Amygdala (tissue), 56 donors: ENCODE results near the gene BEAN1.

ENCODE experiments used
- DNase-seq, 56 donors: peaks; one replicate each; lab custom pipeline; 2025; lab: John Stamatoyannopoulos, UW

Gene BEAN1, protein sequence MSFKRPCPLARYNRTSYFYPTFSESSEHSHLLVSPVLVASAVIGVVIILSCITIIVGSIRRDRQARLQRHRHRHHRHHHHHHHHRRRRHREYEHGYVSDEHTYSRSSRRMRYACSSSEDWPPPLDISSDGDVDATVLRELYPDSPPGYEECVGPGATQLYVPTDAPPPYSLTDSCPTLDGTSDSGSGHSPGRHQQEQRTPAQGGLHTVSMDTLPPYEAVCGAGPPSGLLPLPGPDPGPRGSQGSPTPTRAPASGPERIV

DNA sequence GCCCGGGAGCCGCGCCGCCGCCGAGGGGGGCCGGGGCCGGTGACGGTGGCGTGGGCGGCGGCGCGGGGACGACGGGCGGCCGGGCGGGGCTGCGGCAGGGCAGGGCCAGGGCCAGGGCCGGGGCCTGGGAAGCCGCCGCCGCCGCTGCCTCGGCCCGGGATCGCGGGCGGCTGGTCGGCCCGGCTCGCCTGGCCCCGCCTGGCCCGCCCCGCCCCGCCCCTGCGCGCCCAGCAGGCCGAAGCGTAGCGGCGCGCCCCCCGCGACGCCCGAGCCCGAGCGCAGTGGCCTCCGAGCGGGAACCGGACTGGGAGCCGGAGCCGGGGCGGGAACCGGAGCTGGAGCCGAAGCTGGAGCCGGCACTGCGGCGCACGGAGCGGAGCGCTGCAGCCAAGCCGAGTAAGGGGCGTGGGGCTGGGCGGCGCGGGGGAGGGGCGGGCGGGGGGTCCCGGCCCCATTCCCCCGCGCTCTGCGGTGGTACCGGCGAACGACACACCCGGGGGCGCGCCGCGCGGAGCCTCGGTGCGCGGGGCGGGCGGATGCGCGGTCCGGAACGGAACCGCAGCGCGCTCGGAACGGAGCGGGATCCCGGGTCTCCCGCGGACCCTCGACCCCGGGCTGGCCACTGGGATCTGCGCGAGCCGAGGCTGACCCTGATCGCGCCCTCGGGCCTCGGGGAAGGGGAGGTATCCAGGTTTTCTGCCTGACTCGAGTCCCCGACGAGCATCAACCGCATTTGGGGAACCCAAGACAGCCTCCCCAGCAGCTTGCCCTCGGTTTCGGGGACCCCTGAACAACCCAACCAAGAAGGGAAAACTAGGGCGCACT lies at the start of gene BEAN1:
BEAN1 (plus strand) TSS at position 260 of the 825 bp plus-strand sequence. CDS start 10,382 bp downstream, outside the sequence.
- DNase-seq, result no peak

DNA sequence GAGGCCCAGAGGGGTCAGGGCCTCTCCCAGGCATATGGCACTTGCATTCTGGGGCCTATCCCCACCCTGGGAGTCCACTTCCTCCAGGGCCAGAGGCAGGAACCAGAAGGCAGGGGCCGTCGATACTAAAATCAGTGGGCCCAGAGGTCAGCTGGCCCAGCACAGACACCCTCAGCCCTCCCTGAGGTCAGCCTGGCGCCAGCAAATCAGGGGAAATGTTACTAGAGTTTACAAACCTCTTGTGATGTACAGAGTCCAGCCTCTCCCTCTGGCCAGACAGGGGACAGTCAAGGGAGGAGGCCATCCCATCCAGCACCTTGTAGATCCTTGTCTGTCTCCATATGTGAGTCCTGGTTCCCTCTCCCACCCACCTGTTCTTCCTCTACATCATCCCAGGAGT lies 49.8 kb upstream of the BEAN1 start:
- DNase-seq, result no peak

DNA sequence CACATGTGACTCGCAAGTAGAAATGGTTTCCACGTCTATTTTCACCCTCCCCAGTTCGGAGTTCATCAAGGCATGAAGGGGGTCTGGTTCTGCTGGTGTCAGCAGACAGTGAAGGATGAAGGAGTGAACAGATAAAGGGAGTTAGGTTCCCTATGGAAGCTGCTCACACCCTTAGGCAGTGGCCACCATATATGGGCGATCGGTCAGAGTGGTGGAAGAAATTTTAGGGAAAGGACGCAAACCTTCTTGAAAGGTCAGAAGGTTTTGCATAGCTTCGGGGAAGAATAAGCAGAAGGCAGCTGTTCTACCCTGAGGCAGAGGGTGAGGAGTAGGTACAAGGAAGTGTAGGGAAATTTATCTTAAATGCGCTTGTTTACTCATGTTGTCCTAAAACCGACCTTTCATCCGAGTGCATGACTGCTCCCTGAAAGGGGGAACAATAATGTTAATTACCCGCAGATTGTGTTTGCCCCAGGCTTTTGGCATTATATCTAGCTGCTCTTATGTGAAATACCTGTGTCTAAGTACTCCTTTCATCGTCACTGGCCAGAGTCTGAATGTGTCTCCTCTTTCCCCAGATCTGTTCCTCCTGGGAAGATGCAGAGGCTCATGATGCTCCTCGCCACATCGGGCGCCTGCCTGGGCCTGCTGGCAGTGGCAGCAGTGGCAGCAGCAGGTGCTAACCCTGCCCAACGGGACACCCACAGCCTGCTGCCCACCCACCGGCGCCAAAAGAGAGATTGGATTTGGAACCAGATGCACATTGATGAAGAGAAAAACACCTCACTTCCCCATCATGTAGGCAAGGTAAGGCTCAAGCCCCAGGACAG lies 48.1 kb upstream of the BEAN1 start:
- DNase-seq, result no peak

DNA sequence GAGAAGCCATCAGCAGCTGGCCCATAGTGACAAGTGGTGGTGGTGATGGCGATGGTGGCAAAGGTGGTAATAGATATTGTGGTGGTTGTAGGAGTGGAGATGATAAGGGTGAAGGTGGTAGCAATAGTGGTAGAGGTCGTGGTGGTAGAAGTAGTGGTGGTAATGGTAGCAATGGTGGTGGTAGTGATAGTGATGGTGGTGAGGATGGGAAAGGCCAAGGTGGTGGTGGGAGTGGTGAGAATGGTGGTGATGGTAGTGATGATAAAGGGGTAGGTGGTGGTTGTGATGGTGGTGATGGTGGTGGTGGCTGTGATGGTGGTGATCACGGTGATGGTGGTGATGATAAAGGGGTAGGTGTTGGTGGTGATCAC lies 47.5 kb upstream of the BEAN1 start:
- DNase-seq, result no peak

DNA sequence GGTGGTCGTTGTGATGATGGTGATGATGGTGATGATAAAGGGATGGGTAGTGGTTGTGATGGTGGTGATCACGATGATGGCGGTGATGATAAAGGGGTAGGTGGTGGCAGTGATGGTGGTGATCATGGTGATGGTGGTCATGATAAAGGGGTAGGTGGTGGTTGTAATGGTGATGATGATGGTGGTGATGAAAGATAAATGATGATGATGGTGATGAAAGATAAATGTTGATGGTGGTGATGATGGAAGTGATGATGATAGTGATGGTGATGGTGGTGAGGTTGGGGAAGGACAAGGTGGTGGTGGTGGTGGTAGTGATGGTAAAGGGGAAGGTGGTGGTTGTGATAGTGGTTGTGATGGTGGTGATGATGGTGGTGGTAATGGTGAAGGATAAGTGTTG lies 46.7 kb upstream of the BEAN1 start:
- DNase-seq, result no peak

DNA sequence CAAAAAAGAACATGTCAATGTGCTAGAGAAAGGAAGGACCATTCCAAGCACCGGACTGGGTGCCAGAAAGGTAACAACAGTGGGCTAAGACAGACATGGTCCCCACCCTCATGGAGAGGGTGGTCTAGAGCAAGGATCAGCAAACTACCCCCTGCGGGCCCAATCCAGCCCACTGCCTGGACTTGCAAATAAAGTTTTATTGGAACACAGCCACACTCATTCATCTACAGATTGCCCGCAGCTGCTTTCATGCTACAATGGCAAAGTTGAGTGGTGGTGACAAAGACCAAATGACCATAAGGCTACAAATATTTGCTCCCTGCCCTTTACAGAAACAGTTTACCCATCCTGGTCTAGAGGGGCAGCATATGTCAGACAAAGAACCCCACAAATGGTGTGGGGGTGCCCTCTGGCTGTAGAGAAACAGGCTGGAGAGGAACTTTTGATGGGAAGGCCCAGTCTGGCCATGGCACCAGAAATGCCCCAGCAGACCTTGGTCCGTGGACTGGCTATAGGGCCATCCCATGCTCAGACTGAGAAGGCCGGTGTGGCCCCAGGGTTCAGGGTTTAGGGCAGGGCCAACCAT lies 45.4 kb upstream of the BEAN1 start:
- no peak for DNase-seq

DNA sequence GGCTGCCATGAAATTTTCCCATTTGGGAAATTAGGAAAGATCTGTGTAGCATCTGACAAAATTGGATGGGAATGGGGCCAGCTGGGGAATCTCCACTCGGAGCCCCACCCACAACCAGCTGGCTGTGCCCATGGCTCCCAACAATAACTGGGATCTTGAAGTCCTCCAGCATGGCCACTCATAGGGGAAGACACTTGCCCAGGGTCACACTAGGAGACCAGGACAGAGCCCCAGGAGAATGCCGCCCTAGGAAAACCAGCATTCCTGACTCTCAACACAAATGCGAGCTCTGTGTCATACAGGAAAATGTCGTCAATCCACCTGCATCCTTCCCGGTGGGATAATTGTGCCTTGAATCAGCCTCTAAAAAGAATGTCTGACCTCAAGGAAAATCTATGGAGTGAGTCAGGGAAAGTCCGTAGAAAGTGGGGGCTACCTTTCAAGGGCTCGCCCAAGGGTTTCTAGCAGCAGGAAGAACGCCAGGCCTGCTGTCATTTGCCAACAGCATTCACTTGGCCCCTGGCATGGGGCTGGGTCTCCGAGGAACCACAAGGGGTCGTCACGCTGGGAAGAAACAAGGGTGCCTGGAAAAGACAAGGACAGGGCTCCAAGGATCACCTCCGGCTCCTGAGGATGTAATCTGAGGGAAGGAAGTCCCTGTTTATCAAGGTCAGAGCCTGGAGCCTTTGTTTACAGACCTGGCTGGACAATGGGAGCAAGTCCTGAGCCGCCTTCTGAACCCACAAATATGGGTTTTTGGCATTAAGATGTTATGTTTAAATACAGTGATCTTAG lies 44.7 kb upstream of the BEAN1 start:
- no peak for DNase-seq

DNA sequence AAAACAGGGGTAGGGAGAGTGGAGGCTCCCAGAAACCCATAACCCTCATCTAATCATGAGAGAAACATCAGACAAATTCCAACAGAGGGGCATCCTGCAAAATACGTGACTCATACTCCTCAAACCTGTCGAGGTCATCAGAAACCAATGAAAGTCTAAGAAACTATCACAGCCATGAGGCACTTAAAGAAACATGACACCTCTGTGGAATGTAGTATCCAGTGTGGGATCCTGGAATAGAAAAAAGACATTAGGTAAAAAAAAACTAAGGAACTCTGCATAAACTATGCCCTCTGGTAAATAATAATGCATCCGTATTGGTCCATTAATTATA lies 44.2 kb upstream of the BEAN1 start:
- DNase-seq, result no peak

DNA sequence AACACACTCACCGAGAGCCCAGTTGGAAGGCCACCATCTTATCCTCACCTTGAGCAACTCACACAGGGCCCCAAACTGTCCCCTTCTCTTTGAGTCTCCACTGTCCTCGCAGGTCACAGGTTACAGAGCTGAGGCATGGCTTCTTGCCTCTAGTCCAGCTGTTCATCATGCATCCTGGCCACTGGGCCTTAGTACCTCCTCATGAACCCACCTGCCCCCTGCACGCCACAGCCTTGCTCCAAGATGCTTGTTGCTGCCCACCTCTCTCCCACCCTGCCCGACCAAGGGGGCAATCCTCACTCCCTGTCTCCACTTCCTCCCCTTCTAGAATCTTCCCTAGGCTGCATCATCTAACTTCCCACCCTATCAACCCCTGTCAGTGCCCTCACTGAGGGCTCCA lies 43.5 kb upstream of the BEAN1 start:
- no peak for DNase-seq

DNA sequence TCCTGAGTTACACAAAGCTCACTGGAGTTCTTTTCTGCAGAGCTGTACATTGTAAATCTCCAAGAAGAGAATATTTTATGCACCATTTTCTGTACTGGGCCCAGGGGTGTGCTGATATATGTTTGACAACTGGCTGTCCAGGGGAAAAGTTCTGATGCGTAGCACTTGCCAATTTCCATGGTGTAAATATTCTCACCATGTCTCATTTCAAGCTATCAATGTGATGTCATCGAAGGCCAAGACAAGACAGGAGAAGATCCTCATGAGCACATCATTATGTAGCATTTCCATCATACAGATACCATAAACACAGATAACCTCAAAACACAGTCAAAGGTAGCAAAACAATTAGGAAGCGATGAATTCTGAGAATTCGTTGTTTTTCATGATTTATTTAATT lies 41.7 kb upstream of the BEAN1 start:
- DNase-seq, result no peak

DNA sequence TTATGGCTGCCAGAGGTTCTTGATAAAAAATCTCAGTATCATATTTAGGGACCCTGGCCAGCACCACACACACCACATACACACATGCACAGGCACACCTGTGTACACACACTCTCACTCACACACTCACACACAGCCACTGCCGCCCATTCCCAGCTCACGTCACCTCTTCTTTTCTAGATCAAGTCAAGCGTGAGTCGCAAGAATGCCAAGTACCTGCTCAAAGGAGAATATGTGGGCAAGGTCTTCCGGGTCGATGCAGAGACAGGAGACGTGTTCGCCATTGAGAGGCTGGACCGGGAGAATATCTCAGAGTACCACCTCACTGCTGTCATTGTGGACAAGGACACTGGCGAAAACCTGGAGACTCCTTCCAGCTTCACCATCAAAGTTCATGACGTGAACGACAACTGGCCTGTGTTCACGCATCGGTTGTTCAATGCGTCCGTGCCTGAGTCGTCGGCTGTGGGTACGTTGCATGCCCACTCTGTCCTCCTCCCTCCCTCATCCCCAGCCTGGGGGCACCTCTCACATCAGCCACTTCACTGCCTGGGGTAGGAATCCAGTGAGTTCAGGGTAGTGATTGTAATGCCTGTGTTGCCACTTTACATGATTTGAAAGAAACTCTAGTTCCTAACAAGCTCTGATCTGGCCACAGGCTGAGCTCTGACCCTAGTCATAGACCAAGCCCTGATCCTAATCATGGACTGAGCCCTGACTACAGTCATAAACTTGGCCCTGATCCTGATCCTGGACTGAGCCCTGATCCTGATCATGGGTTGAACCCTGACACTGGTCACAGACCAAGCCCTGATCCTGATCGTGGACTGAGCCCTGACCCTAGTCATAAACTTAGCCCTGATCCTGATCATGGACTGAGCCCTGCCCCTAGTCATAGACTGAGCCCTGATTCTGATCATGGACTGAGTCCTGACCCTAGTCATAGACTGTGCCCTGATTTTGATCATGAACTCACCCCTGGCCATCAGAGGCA lies 40.2 kb upstream of the BEAN1 start:
- no peak for DNase-seq

DNA sequence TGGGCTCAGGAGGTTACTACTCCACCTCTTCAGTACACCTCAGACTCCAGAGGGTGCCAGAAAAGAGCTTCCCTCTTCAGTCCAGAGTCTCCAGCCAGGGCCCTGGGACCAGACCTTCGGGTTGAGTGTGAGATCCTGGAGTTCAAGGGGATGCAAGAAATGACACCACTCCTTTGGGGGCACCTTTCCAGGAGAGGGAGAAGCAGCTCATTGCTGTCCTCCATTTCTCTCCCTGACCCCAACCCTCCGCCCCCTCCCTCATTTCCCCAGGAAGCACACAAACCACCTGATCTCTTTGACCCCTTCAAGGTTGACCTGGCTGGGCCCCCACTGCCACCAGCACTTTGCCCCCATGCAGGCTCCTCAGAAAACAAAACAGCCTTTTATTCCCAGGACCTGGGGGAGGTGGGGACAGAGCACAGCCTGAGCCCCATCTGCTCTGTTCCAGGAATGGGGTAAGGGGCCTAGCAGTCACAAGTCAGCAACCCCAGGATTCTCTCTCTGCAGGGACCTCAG lies 39.2 kb upstream of the BEAN1 start:
- no peak for DNase-seq

DNA sequence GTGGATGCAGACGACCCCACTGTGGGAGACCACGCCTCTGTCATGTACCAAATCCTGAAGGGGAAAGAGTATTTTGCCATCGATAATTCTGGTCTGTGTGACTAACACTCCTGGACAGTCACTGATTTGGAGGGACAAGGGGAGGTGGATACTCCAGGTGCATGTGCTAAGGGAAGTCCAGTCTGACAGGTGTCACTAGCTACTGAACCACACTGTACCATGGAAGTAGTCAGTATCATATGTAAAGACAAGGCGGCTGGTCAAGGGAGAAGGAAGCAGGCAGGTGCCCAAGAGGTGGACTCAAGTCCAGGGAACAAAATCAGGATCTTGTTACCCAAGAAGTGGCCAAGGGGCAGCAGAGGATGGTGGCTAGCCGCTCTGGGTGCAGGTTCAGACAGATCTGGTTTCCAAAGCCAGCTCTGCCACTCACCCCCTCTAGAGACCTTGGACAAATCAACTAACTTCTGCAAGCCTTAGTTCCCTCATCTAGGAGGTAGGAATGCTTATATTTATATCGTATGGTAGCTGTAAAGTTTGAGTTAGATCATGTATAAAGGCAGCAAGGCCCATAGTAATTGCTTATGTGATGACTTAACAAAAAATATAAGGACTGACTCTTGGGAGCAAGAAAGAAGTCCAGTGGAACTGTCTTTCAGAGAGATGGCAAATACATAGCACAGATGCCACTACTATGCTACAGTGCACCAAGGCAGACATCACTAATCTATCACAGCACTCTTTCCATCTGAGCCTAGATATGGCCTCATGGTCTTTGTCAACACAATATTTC lies 38.5 kb upstream of the BEAN1 start:
- no peak for DNase-seq

DNA sequence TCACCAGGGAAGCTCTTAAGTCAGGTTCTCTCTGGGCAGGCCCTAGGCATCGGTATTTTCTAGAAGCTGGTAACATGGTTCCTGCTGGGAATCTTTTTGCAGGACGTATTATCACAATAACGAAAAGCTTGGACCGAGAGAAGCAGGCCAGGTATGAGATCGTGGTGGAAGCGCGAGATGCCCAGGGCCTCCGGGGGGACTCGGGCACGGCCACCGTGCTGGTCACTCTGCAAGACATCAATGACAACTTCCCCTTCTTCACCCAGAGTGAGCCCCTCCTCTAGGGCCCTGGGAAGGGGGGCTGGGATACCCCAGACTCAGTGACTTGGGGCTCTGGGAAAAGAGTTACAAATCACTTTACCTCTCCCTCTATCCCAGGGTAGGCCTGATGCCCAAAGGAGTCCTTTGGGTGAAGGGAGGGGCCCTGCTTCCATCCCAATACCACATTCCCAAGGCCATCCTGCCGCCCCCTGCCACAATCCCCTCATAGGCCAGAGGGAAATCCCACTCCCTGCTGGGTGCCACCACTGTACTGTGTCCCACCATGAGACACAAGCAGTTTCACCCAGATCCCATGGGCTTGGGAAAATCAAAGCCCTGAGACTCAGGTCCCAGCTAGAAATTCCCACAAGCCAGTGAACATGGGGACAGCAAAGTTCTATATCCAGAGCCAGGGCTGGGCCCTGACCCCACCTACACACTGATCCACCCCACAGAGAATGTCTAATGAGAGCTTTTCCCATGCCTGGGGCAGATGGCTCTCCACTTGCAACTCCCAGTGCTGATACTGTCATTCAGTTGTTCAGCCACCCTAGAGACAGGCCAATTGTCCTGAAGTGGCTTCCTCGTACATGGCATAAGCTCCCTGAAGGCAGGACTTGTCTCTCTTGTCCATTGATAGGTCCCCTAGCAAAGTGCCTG lies 37.6 kb upstream of the BEAN1 start:
- no peak for DNase-seq

DNA sequence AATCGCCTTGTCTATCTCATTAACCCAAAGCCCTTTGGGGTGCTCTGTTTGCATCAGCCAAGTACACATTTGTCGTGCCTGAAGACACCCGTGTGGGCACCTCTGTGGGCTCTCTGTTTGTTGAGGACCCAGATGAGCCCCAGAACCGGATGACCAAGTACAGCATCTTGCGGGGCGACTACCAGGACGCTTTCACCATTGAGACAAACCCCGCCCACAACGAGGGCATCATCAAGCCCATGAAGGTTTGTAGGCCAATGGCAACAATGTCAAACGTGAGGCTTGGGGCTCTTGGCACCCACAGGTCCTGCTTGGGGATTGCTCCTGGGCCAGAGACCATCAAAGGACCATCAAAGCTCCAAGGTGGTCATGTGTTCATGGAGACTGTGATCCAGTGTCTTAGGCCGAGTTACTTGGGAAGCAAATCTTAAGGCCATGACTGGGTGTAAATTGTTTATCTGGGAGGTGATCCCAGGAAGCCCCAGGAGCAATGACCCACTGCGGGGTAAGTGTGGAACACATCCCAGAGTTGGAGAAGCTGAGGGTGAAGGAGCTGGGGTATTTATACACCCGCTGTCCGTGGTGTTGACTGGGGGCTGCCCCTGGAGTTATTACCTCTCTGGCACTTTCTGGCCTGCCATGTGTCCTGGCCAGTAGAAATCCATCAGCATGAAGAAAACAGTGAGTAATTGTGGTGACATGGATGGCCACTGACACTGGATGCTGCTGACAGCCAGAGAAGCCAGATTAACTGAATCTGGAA lies 36.6 kb upstream of the BEAN1 start:
- DNase-seq, result no peak
